ENCODE measurements around the gene CD99.
"Not testable (repeated sequence)": the region's sequence is repeated elsewhere in the genome, so short reads cannot be mapped to it uniquely, and the experiment has no call there.

Gene CD99

GRCh38 chrX:2780472-2781225 lies 89.6 kb downstream of the CD99 start:
- not testable (repeated sequence) for DNase-seq

- DNase-seq: no peak
These were observed 90.1 kb downstream of the CD99 start for GRCh38 chrX:2781226-2781571.

GRCh38 chrX:2781698-2782097 lies 90.6 kb downstream of the CD99 start:
- DNase-seq: no peak

GRCh38 chrX:2782171-2782570 lies 91.1 kb downstream of the CD99 start:
- no peak for DNase-seq

GRCh38 chrX:2782778-2783177 lies 91.7 kb downstream of the CD99 start:
- no peak for DNase-seq

- DNase-seq: no peak
These were observed 92.9 kb downstream of the CD99 start for GRCh38 chrX:2784026-2784425.

GRCh38 chrX:2785538-2785937 lies 94.4 kb downstream of the CD99 start:
- DNase-seq: no peak

GRCh38 chrX:2788980-2789379 lies 97.9 kb downstream of the CD99 start:
- no peak for DNase-seq

- no peak for DNase-seq
These were observed 98.5 kb downstream of the CD99 start for GRCh38 chrX:2789569-2789968.
